ENCODE measurements around the gene XXYLT1. TPM values are rescaled to one million over a fixed set of nuclear protein-coding genes. Genes with fewer than 3 reads are reported as not detected.
A peak's percentile ranks its signal among the peaks of the same experiment; 100 is the strongest.

Gene XXYLT1
- total RNA-seq, 1 experiment from 2014 or later: 10.9 TPM

- Histone ChIP-seq H3K79me2 (ENCODE audit: insufficient read depth, low read length) (no peaks in the 10 kb centered on the region), H3K9ac (ENCODE audit: low read length) (no peak overlapping the region), H3K36me3 (ENCODE audit: control insufficient read depth in 1 of 2, insufficient read depth in 2 of 2, low read length in 2 of 2) (no peaks in the 10 kb centered on the region), H2AFZ (ENCODE audit: low read depth, low read length, poor library complexity, severe bottlenecking) (no peak overlapping the region), H3K4me3 (replicated peaks in 1 of 2; ENCODE audit: low read depth in 1 of 2, low read length in 2 of 2) (no peak overlapping the region), H3K9me2 (ENCODE audit: insufficient read depth) (no peaks in the 10 kb centered on the region), H3K4me2 (ENCODE audit: low read length) (no peak overlapping the region), H4K20me1 (ENCODE audit: insufficient read depth) (no peaks in the 10 kb centered on the region), H3K9me3 (ENCODE audit: control insufficient read depth in 1 of 2, insufficient read depth in 1 of 2, low read depth in 1 of 2, low read length in 2 of 2) (no peaks in the 10 kb centered on the region), H3K4me1 (ENCODE audit: control insufficient read depth in 1 of 2, insufficient read depth in 2 of 2, low read length in 2 of 2) (peaks cover 7 to 17% of the 10 kb centered on the region in 2 experiments), H3K27ac (ENCODE audit: low read depth, low read length) (no peak overlapping the region), H3K27me3 (ENCODE audit: insufficient read depth, low read length) (no peaks in the 10 kb centered on the region)
- RAD21 ChIA-PET (ENCODE audit: low non-redundant PET in 1 of 2, low total read pairs in 2 of 2, uncharacterized antibody in 2 of 2, unreplicated experiment in 2 of 2): no interaction called here
- TF ChIP-seq TCF7L2 (IDR thresholded peaks at IDR 0.05; ENCODE audit: borderline replicate concordance, extremely low read depth, insufficient read depth, insufficient read length): no peak
- no peak for TF ChIP-seq ATF3 (IDR thresholded peaks at IDR 0.05)
- no peak for TF ChIP-seq POLR2A (IDR thresholded peaks at IDR 0.05; ENCODE audit: borderline replicate concordance, extremely low read depth, insufficient read depth, insufficient read length)
- no peak for TF ChIP-seq CEBPB (IDR thresholded peaks at IDR 0.05; ENCODE audit: low read depth)
- no TSS peak for BruUV-seq (replicated peaks)
- CTCF ChIA-PET: no interaction called here
- no peak for ATAC-seq
- DNase-seq (ENCODE audit: low read depth, low spot score): no peak
- intact Hi-C loops (cut with micrococcal nuclease): no loop called here
- POLR2A ChIA-PET: no interaction called here
Observed at GRCh38 chr3:195153130-195153529, 117.8 kb downstream of the XXYLT1 start.

DNA sequence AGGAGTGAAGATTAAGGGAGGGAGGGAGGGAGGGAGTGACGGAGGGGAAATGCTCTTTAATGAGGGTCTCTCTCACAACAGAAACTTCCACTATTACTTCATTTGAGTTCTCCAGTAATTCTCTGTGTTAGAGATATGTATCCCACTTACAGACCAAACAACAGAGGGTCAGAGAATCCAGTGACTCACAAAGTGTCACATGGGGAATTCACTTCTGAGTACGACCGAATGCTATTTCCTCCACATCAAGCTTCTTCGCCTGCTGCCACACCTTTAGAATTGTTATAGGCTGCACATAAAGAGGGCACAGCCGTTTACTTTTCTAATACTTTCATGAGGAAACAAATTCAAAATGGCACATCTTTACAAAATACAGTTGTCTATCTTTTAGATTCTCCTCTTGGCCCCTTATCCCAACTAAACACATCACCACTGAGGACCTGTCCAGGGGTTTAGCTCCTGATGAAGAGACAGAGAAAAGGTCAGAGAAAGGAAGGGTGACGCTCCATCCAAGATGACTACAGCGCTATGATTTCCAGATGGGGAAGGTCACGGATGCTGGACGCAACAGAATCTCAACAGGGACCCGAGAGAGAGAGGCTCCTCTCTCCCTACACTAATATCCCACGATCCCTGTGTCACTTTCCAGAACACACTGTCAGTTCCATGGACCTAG, 119.0 kb downstream of the XXYLT1 start:
- H3K4me3 ChIP-seq (replicated peaks in 1 of 2; ENCODE audit: low read depth in 1 of 2, low read length in 2 of 2): no peak overlapping the region
- DNase-seq (ENCODE audit: low read depth, low spot score): peak; percentile 7
- H3K79me2 ChIP-seq (ENCODE audit: insufficient read depth, low read length): no peaks in the 10 kb centered on the region
- ChIA-PET POLR2A (no interaction called here), CTCF (no interaction called here), RAD21 (ENCODE audit: low non-redundant PET in 1 of 2, low total read pairs in 2 of 2, uncharacterized antibody in 2 of 2, unreplicated experiment in 2 of 2) (no interaction called here)
- no peak overlapping the region for H2AFZ ChIP-seq (ENCODE audit: low read depth, low read length, poor library complexity, severe bottlenecking)
- peak overlapping the region; percentile 48 for H3K4me2 ChIP-seq (ENCODE audit: low read length)
- H3K36me3 ChIP-seq (ENCODE audit: control insufficient read depth in 1 of 2, insufficient read depth in 2 of 2, low read length in 2 of 2): no peaks in the 10 kb centered on the region
- H3K4me1 ChIP-seq (ENCODE audit: control insufficient read depth in 1 of 2, insufficient read depth in 2 of 2, low read length in 2 of 2): peaks cover 7 to 17% of the 10 kb centered on the region in 2 experiments
- peak; percentile 68 for ATAC-seq
- no peaks in the 10 kb centered on the region for H3K9me2 ChIP-seq (ENCODE audit: insufficient read depth)
- intact Hi-C loops (cut with micrococcal nuclease): no loop called here
- no peaks in the 10 kb centered on the region for H3K27me3 ChIP-seq (ENCODE audit: insufficient read depth, low read length)
- H3K27ac ChIP-seq (ENCODE audit: low read depth, low read length): no peak overlapping the region
- H4K20me1 ChIP-seq (ENCODE audit: insufficient read depth): no peaks in the 10 kb centered on the region
- no TSS peak for BruUV-seq (replicated peaks)
- TF ChIP-seq SP1 (IDR thresholded peaks at IDR 0.05; ENCODE audit: low read depth) (peak; percentile 19; the same call in 1 of the 2 replicates), EGR1 (IDR thresholded peaks at IDR 0.05; ENCODE audit: low read depth) (no peak), JUND (IDR thresholded peaks at IDR 0.05) (peak; percentile 52), FOSL1 (IDR thresholded peaks at IDR 0.05; ENCODE audit: low read depth) (peak; percentile 49; the same call in 1 of the 2 replicates)
- no peaks in the 10 kb centered on the region for H3K9me3 ChIP-seq (ENCODE audit: control insufficient read depth in 1 of 2, insufficient read depth in 1 of 2, low read depth in 1 of 2, low read length in 2 of 2)
- no peak overlapping the region for H3K9ac ChIP-seq (ENCODE audit: low read length)

All from HCT116 (cell line).